Trophoblast cell (in vitro differentiated cells and primary cell): ENCODE data around the gene RNLS. TPM values are rescaled to one million over a fixed set of nuclear protein-coding genes. Genes with fewer than 3 reads are reported as not detected.

ENCODE experiments used
- DNase-seq, 2 donors: peaks; one replicate each; pipeline ENCODE4 v3.0.0-alpha.2; 2016
- H2AFZ ChIP-seq: 2 replicates; pipeline ENCODE4 v1.6.1; 2013; ENCODE audit warnings: low read length, moderate library complexity, mild to moderate bottlenecking; ENCODE audit not compliant: insufficient read depth, poor library complexity
- H2AK5ac ChIP-seq: 2 replicates; pipeline ENCODE4 v1.6.1; 2013; ENCODE audit warnings: mild to moderate bottlenecking, low read length
- H2BK120ac ChIP-seq: 2 replicates; pipeline ENCODE4 v1.6.1; 2013; ENCODE audit warnings: low read length, mild to moderate bottlenecking, moderate library complexity; ENCODE audit not compliant: insufficient read depth, poor library complexity
- H2BK12ac ChIP-seq: 2 replicates; pipeline ENCODE4 v1.6.1; 2013; ENCODE audit warnings: mild to moderate bottlenecking, low read length, moderate library complexity
- H2BK5ac ChIP-seq: 2 replicates; pipeline ENCODE4 v1.6.1; 2013; ENCODE audit warnings: low read length, low read depth, moderate library complexity, mild to moderate bottlenecking; ENCODE audit not compliant: poor library complexity
- H3K14ac ChIP-seq: 2 replicates; pipeline ENCODE4 v1.6.1; 2013; ENCODE audit warnings: mild to moderate bottlenecking, low read length
- H3K18ac ChIP-seq: 2 replicates; pipeline ENCODE4 v1.6.1; 2013; ENCODE audit warnings: mild to moderate bottlenecking, low read length
- H3K23ac ChIP-seq: 2 replicates; pipeline ENCODE4 v1.6.1; 2013; ENCODE audit warnings: low read length
- H3K27ac ChIP-seq: 2 replicates; pipeline ENCODE4 v1.5.1; 2013; ENCODE audit warnings: low read depth, mild to moderate bottlenecking, inconsistent platforms, low read length, moderate library complexity
- H3K27me3 ChIP-seq: 2 replicates; pipeline ENCODE4 v1.6.1; 2013; ENCODE audit warnings: inconsistent platforms, mild to moderate bottlenecking, low read length, moderate library complexity; ENCODE audit not compliant: insufficient read depth
- H3K36me3 ChIP-seq, 2 experiments: 1 replicate in 1 of 2; 2 replicates in 1 of 2; pipeline ENCODE4 v1.6.1; 2013; ENCODE audit warnings: low read length in 2 of 2, mild to moderate bottlenecking in 2 of 2, moderate library complexity in 1 of 2; ENCODE audit not compliant: insufficient read depth in 2 of 2, control insufficient read depth in 1 of 2
- H3K4ac ChIP-seq: 2 replicates; pipeline ENCODE4 v1.6.1; 2013; ENCODE audit warnings: low read depth, mild to moderate bottlenecking, low read length, moderate library complexity
- H3K4me1 ChIP-seq, 2 experiments: 1 replicate in 1 of 2; 2 replicates in 1 of 2; pipeline ENCODE4 v1.6.1; 2013; ENCODE audit warnings: low read length in 2 of 2, mild to moderate bottlenecking in 2 of 2, moderate library complexity in 1 of 2; ENCODE audit not compliant: insufficient read depth in 2 of 2, control insufficient read depth in 1 of 2
- H3K4me2 ChIP-seq: 2 replicates; pipeline ENCODE4 v1.6.1; 2013; ENCODE audit warnings: inconsistent platforms, mild to moderate bottlenecking, low read length, moderate library complexity
- H3K4me3 ChIP-seq: 2 replicates; pipeline ENCODE4 v1.5.1; 2013; ENCODE audit warnings: mild to moderate bottlenecking, low read depth, low read length, inconsistent platforms
- H3K79me1 ChIP-seq: one replicate; pipeline ENCODE4 v1.6.1; 2013; ENCODE audit warnings: low read length
- H3K79me2 ChIP-seq: 2 replicates; pipeline ENCODE4 v1.6.1; 2013; ENCODE audit warnings: low read length, mild to moderate bottlenecking; ENCODE audit not compliant: control insufficient read depth, insufficient read depth, poor library complexity
- H3K9ac ChIP-seq: 2 replicates; pipeline ENCODE4 v1.6.1; 2013; ENCODE audit warnings: mild to moderate bottlenecking, low read length
- H3K9me3 ChIP-seq: 2 replicates; pipeline ENCODE4 v1.6.1; 2013; ENCODE audit warnings: low read depth, mild to moderate bottlenecking, control low read depth, inconsistent platforms, low read length; ENCODE audit not compliant: insufficient read depth
- H4K12ac ChIP-seq: 2 replicates; pipeline ENCODE4 v1.6.1; 2013; ENCODE audit warnings: low read depth, mild to moderate bottlenecking, low read length, moderate library complexity
- H4K8ac ChIP-seq: 2 replicates; pipeline ENCODE4 v1.6.1; 2013; ENCODE audit warnings: low read depth, mild to moderate bottlenecking, low read length, moderate library complexity
- H4K91ac ChIP-seq: one replicate; pipeline ENCODE4 v1.6.1; 2013; ENCODE audit warnings: low read depth, mild to moderate bottlenecking, low read length, moderate library complexity
- WGBS: extraction: QIAGEN DNeasy Blood & Tissue Kit; methylation state at CpG from one replicate; pipeline ENCODE4 v1.1.7; 2013; ENCODE audit warnings: missing lambda C conversion rate; ENCODE audit not compliant: insufficient read length, insufficient coverage; ENCODE audit errors: extremely low coverage; 5-methylcytosine and 5-hydroxymethylcytosine counted together
- polyA plus RNA-seq: library from polyadenylated mRNA; stranded (reverse); fragments of 200-250 nt; gene quantifications from 2 replicates; pipeline ENCODE4 v1.2.3, GENCODE V29; 2013

The RNLS gene
- polyA plus RNA-seq, result 3.9 TPM in 2 replicates

- Histone ChIP-seq H3K9ac (peak within 1 kb of the TSS; percentile 96), H3K4me1 (peaks cover 0 to 2% of the 10 kb centered on the region in 2 experiments), H2BK5ac (peak within 1 kb of the TSS; percentile 54), H2AFZ (peak within 1 kb of the TSS; percentile 93), H3K79me1 (peaks cover 7% of the 10 kb centered on the region), H2BK120ac (peak within 1 kb of the TSS; percentile 52), H4K8ac (peak within 1 kb of the TSS; percentile 98), H2AK5ac (no peak within 1 kb of the TSS), H3K27me3 (no peaks in the 10 kb centered on the region), H2BK12ac (peak within 1 kb of the TSS; percentile 51), H3K36me3 (no peaks in the 10 kb centered on the region), H3K14ac (peak within 1 kb of the TSS; percentile 87), H3K4me2 (peak within 1 kb of the TSS; percentile 100), H3K18ac (peak within 1 kb of the TSS; percentile 71), H3K4ac (peak within 1 kb of the TSS; percentile 29), H3K27ac (peak within 1 kb of the TSS; percentile 76), H3K79me2 (peaks cover 3% of the 10 kb centered on the region), H3K9me3 (peaks cover 3% of the 10 kb centered on the region), H4K12ac (peak within 1 kb of the TSS; percentile 65), H3K23ac (no peak within 1 kb of the TSS), H3K4me3 (peak within 1 kb of the TSS; percentile 83), H4K91ac (peak within 1 kb of the TSS; percentile 85)
- no CpG with 5 or more reads among the region's 63 CpGs for WGBS
- DNase-seq, result peak; percentile 17 to 40
Measured at GRCh38 chr10:88582806-88583583, at the start of gene RNLS. Gene RNLS, minus strand, starts transcription at chr10:88583318.

DNA sequence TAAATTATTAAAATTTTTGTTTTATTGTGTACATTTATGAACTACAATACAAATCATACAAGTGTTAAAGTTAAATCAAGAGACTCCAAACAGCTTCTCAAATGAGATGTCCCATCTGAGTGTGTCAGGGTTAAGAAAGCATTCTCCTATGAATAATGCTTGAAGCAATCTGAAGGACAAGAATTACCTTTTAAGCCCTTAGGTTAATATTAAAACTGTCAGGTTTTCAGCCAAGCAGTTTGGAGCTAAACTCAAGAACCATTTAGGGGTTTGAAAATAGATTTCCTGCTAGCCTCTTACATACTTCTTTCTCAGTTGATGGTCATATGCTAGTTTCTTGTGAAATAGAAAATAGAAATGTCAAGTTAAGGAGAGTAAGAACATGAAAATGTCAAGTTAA lies 41.7 kb upstream of the RNLS start:
- no peak overlapping the region for H2AK5ac ChIP-seq
- H3K4me1 ChIP-seq, result no peaks in the 10 kb centered on the region
- no peak for DNase-seq
- no peak overlapping the region for H2AFZ ChIP-seq
- no peaks in the 10 kb centered on the region for H3K9me3 ChIP-seq
- no peak overlapping the region for H2BK12ac ChIP-seq
- no peak overlapping the region for H3K23ac ChIP-seq
- H3K4me3 ChIP-seq, result no peak overlapping the region
- no peak overlapping the region for H3K9ac ChIP-seq
- no peaks in the 10 kb centered on the region for H3K27me3 ChIP-seq
- no peaks in the 10 kb centered on the region for H3K79me1 ChIP-seq
- no peak overlapping the region for H4K91ac ChIP-seq
- no peak overlapping the region for H3K14ac ChIP-seq
- no peaks in the 10 kb centered on the region for H3K79me2 ChIP-seq
- no peak overlapping the region for H4K8ac ChIP-seq
- H3K4ac ChIP-seq, result no peak overlapping the region
- H2BK5ac ChIP-seq, result no peak overlapping the region
- no peaks in the 10 kb centered on the region for H3K36me3 ChIP-seq
- H2BK120ac ChIP-seq, result no peak overlapping the region
- H3K27ac ChIP-seq, result no peak overlapping the region
- no peak overlapping the region for H4K12ac ChIP-seq
- no peak overlapping the region for H3K18ac ChIP-seq
- H3K4me2 ChIP-seq, result no peak overlapping the region

DNA sequence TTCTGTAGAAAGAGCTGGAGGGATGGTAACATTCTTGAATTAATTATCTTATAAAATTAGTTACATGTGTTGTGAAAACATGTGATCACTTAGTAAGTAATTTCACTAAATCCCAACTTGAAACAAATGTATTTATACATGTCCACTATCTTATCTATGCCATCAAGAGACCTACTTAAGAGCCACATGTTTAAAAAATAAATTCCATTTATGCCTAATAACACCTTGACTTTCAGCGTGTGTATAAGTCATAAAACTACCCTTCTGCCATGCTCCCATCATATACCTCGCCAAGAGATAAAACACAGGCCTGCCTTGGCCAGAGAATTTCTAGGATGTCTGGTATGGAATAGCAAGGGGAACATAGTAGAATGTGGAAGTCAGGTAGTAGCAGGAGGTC lies 40.7 kb upstream of the RNLS start:
- Histone ChIP-seq H3K23ac (no peak overlapping the region), H3K79me1 (no peaks in the 10 kb centered on the region), H4K12ac (no peak overlapping the region), H3K27me3 (no peaks in the 10 kb centered on the region), H3K9ac (no peak overlapping the region), H3K27ac (no peak overlapping the region), H3K4me1 (no peaks in the 10 kb centered on the region), H2BK120ac (no peak overlapping the region), H2BK5ac (no peak overlapping the region), H3K14ac (no peak overlapping the region), H2AFZ (no peak overlapping the region), H3K18ac (no peak overlapping the region), H4K8ac (no peak overlapping the region), H3K36me3 (no peaks in the 10 kb centered on the region), H3K4me3 (no peak overlapping the region), H2BK12ac (no peak overlapping the region), H4K91ac (no peak overlapping the region), H3K79me2 (no peaks in the 10 kb centered on the region), H3K4me2 (no peak overlapping the region), H2AK5ac (no peak overlapping the region), H3K4ac (no peak overlapping the region), H3K9me3 (no peaks in the 10 kb centered on the region)
- WGBS, result no CpG with 5 or more reads among the region's 2 CpGs
- no peak for DNase-seq

DNA sequence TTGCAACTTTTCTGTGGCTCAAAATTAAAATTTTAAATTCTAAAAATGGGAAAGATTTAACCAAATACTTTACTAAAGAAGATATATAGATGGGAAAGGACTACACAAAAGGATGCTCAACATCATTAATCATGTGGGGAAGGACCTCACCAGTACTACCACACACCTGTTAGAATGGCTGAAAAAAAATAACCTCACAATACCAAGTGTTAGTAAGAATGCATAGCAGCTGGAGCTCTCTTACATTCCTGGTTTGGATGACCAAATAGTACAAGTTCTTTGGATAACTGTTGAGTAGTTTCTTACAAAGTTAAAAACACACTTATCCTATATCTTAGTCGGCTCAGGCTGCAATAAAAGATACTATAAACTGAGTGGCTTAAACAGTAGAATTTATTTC lies 37.3 kb upstream of the RNLS start:
- WGBS, result no CpG with 5 or more reads among the region's 1 CpG
- Histone ChIP-seq H3K4ac (no peak overlapping the region), H3K4me3 (no peak overlapping the region), H4K8ac (no peak overlapping the region), H2BK120ac (no peak overlapping the region), H3K4me2 (no peak overlapping the region), H2AK5ac (no peak overlapping the region), H2AFZ (no peak overlapping the region), H3K4me1 (no peaks in the 10 kb centered on the region), H3K23ac (no peak overlapping the region), H2BK5ac (no peak overlapping the region), H3K9me3 (no peaks in the 10 kb centered on the region), H3K27ac (no peak overlapping the region), H3K79me2 (no peaks in the 10 kb centered on the region), H4K12ac (no peak overlapping the region), H4K91ac (no peak overlapping the region), H3K36me3 (no peaks in the 10 kb centered on the region), H3K27me3 (no peaks in the 10 kb centered on the region), H3K9ac (no peak overlapping the region), H3K79me1 (no peaks in the 10 kb centered on the region), H3K14ac (no peak overlapping the region), H3K18ac (no peak overlapping the region), H2BK12ac (no peak overlapping the region)
- DNase-seq, result peak in 1 of 2 donors; percentile 29
